Measurements from ENCODE around the gene ATP6V0A1.

DNA sequence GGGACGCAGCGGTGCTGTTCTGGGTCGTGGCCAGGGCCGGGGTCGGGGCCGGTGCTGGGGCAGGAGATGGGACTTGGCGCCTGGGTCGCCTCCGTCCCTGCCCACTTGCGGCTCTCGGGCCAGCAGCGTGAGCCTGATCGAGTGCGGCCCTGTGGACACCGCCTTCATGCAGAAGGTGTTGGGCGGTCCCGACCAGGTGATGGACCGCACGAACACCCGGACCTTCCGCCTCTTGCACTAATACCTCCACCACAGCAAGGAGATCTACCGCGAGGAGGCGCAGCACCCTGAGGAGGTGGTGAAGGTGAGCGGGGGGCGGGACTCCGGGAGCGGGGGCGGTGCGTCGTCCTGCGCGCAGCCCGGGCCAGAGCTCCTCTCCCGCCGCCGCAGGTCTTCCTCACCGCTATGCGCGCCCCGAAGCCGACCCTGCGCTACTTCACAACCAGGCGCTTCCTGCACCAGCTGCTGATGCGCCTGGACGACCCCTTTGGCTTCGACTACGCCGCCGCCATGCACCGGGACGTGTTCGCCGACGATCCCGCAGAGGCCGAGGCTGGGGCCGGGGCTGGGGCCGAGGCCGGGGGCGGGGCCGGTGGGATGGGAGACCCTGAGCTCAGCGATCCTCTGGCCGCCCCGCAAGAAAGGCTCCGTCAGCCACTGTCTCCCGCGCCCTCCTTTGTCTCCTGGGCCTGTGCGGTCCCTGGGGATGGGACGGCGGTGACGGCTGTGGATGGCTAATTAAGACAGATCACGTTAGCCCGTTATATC lies 89.6 kb downstream of the ATP6V0A1 start:
- TF ChIP-seq CTCF (conservative IDR thresholded peaks at IDR 0.05; ENCODE audit: low read length) (no peak), EZH2phosphoT487 (IDR thresholded peaks at IDR 0.05; ENCODE audit: borderline replicate concordance) (no peak)
